Panc1 (cell line): ENCODE measurements around the gene RIC3. TPM values are rescaled to one million over a fixed set of nuclear protein-coding genes. Genes with fewer than 3 reads are reported as not detected.

Experiments
- ATAC-seq: fragments of 200-7000 bp; cut with Tn5 transposase; 2 replicates; pipeline ENCODE4 v1.9.1; 2020; ENCODE audit warnings: mild to moderate bottlenecking, moderate library complexity
- BruUV-seq: library from RNA; stranded (reverse); fragments of 400-500 nt; replicated peaks from 2 replicates; lab custom pipeline; 2021; lab: Mats Ljungman, UMichigan
- CTCF ChIA-PET: fragments of 300-600 bp; sonication (Branson Sonifier 250); formaldehyde crosslinking; loops from one replicate; lab custom pipeline; 2022; ENCODE audit warnings: antibody characterized with exemption; lab: Charles Lee
- POLR2A ChIA-PET: fragments of 300-600 bp; sonication (Branson Sonifier 250); formaldehyde crosslinking; loops from one replicate; lab custom pipeline; 2022; ENCODE audit warnings: antibody characterized with exemption; lab: Charles Lee
- DNase-seq: peaks from one replicate; pipeline ENCODE4 v3.0.0-alpha.2; 2010; ENCODE audit warnings: low read depth, low spot score
- H3K27ac ChIP-seq: 2 replicates; pipeline ENCODE4 v1.5.1; 2011; ENCODE audit warnings: mild to moderate bottlenecking, low read length, inconsistent platforms
- H3K27me3 ChIP-seq: fragments of 200-500 bp; sonication (Bioruptor generic); 2 replicates; pipeline ENCODE4 v1.6.0; 2014; ENCODE audit warnings: low read length, inconsistent platforms; ENCODE audit not compliant: control insufficient read depth, insufficient read depth
- H3K36me3 ChIP-seq: fragments of 200-500 bp; sonication (Bioruptor generic); 2 replicates; pipeline ENCODE4 v1.5.1; 2014; ENCODE audit warnings: inconsistent platforms, mild to moderate bottlenecking, low read length, moderate library complexity; ENCODE audit not compliant: control insufficient read depth, insufficient read depth
- H3K4me1 ChIP-seq: 2 replicates; pipeline ENCODE4 v1.5.1; 2011; ENCODE audit warnings: inconsistent platforms, mild to moderate bottlenecking, low read length, moderate library complexity; ENCODE audit not compliant: control insufficient read depth, insufficient read depth
- H3K4me3 ChIP-seq, 2 experiments: 2 replicates each; pipeline ENCODE4 v1.5.1; 2011 to 2012; ENCODE audit warnings: low read depth in 2 of 2, low read length in 2 of 2, mild to moderate bottlenecking in 2 of 2, inconsistent platforms in 1 of 2, moderate library complexity in 1 of 2
- H3K9me3 ChIP-seq: fragments of 200-500 bp; sonication (Bioruptor generic); 2 replicates; pipeline ENCODE4 v1.5.1; 2014; ENCODE audit warnings: low read depth, mild to moderate bottlenecking, inconsistent platforms, low read length, moderate library complexity; ENCODE audit not compliant: control insufficient read depth, insufficient read depth
- CTCF ChIP-seq: fragments of 450-650 bp; IDR thresholded peaks from 2 replicates; pipeline ENCODE4 v1.5.1; 2017; ENCODE audit warnings: mild to moderate bottlenecking
- POLR2AphosphoS5 ChIP-seq: IDR thresholded peaks from 2 replicates; pipeline ENCODE4 v1.6.1; 2012; ENCODE audit warnings: mild to moderate bottlenecking, low read depth, low read length, moderate library complexity
- REST ChIP-seq, 2 experiments: IDR thresholded peaks; 2 replicates each; pipeline ENCODE4 v1.6.1; 2011 to 2012; ENCODE audit warnings: low read depth in 2 of 2, control low read depth in 1 of 2, low read length in 1 of 2, mild to moderate bottlenecking in 1 of 2, moderate library complexity in 1 of 2; ENCODE audit not compliant: insufficient read depth in 1 of 2
- SIN3A ChIP-seq: IDR thresholded peaks from 2 replicates; pipeline ENCODE4 v1.6.1; 2012; ENCODE audit warnings: low read depth, mild to moderate bottlenecking, low read length, moderate library complexity, borderline replicate concordance; ENCODE audit not compliant: insufficient read depth
- TCF7L2 ChIP-seq: IDR thresholded peaks from 2 replicates; pipeline ENCODE4 v1.6.1; 2011; ENCODE audit warnings: mild to moderate bottlenecking, low read depth, low read length, inconsistent platforms
- in situ Hi-C: cut with HindIII; loops from 2 replicates; pipeline ENCODE4 v1.10.0; 2016; ENCODE audit warnings: low sequenced_read_pairs, low pct_unique_long_range_greater_than_20kb
- intact Hi-C: fragments of 100-400 bp; cut with micrococcal nuclease; formaldehyde crosslinking; loops from one replicate; pipeline ENCODE4 v1.10.0; 2022; ENCODE audit not compliant: unreplicated experiment
- total RNA-seq: library from RNA; stranded (reverse); gene quantifications from one replicate; pipeline ENCODE4 v1.2.1, GENCODE V29; 2021; ENCODE audit not compliant: unreplicated experiment

The RIC3 gene
- total RNA-seq, 1 experiment from 2014 or later: 4.2 TPM

GRCh38 chr11:8056810-8057463, 111.9 kb downstream of the RIC3 start:
- DNase-seq (no peak), ATAC-seq (no peak)
- no peaks in the 10 kb centered on the region for H3K4me1 ChIP-seq
- CTCF ChIA-PET: interaction anchor here (0.7 kb wide), 1 partner anchor 61 kb away, joined by 4 read pairs; no protein-coding TSS in a partner anchor
- no peaks in the 10 kb centered on the region for H3K9me3 ChIP-seq
- intact Hi-C loops: no loop called here
- no peak overlapping the region for H3K4me3 ChIP-seq
- H3K27me3 ChIP-seq: peaks cover 5% of the 10 kb centered on the region
- POLR2A ChIA-PET: no interaction called here
- BruUV-seq: no TSS peak
- H3K27ac ChIP-seq: no peak overlapping the region
- in situ Hi-C loops: no loop called here
- no peaks in the 10 kb centered on the region for H3K36me3 ChIP-seq
- no peak for TF ChIP-seq SIN3A
- TF ChIP-seq REST (IDR thresholded peaks at IDR 0.05; ENCODE audit: insufficient read depth in 1 of 2, low read depth in 2 of 2, low read length in 1 of 2): no peak
- TF ChIP-seq CTCF: no peak
- no peak for TF ChIP-seq POLR2AphosphoS5
- no peak for TF ChIP-seq TCF7L2

Other genes starting within 250 kb of the RIC3 start
- gene OR10A6, start 237.8 kb downstream of the RIC3 start, total RNA-seq: not detected
- gene OR10A3, start 227.3 kb downstream of the RIC3 start, total RNA-seq: not detected
- not detected for gene NLRP10, start 203.6 kb downstream of the RIC3 start, total RNA-seq
- 387 TPM for gene EIF3F, start 181.7 kb downstream of the RIC3 start, total RNA-seq
- gene TUB, start 87.8 kb downstream of the RIC3 start, total RNA-seq: 4.3 TPM
- not detected for gene LMO1, start 94.9 kb upstream of the RIC3 start, total RNA-seq